GM21825 (cell line): Measurements from ENCODE around the gene ZNF692.
"Not testable (repeated sequence)": the region's sequence is repeated elsewhere in the genome, so short reads cannot be mapped to it uniquely, and the experiment has no call there.

Source experiments
- ATAC-seq: cut with Tn5 transposase; IDR thresholded peaks from one replicate; pipeline ENCODE4 v1.9.1; 2021; ENCODE audit warnings: mild to moderate bottlenecking, moderate library complexity; ENCODE audit not compliant: unreplicated experiment

ZNF692 gene

GRCh38 chr1:248858891-248859889, at the start of gene ZNF692:
Gene ZNF692, minus strand, starts transcription at chr1:248859085. Its CDS starts 776 bp downstream, at chr1:248858309.
- ATAC-seq: peak; percentile 76

DNA sequence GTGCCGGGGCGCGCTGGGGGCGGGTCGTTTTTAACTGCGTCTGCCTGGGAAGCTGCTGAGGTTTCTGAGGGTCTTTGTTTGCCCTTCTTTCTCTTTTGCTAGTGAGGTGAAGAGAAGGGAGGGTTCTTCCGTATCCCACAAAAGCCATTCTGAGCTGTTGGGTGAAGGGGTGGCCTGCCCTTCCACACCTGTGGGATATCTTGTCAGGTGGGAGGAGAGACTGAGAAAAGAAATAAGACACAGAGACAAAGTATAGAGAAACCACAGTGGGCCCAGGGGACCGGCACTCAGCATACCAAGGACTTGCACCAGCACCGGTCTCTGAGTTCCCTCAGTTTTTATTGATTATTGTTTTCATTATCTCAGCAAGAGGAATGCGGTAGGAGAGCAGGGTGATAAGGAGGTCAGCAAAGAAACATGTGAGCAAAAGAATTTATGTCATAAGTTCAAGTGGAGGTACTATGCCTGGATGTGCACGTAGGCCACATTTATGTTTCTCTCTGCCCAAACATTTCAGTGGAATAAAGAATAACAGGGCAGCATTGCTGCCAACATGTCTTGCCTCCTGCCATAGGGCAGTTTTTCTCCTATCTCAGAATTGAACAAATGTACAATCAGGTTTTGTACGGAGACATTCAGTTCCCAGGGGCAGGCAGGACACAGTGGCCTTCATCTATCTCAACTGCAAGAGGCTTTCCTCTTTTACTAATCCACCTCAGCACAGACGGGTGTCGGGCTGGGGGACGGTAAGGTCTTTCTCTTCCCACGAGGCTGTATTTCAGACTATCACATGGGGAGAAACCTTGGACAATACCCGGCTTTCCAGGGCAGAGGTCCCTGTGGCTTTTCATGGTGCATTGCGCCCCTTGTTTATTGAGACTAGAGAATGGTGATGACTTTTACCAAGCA, 48.1 kb upstream of the ZNF692 start:
- ATAC-seq: peak; percentile 14

DNA sequence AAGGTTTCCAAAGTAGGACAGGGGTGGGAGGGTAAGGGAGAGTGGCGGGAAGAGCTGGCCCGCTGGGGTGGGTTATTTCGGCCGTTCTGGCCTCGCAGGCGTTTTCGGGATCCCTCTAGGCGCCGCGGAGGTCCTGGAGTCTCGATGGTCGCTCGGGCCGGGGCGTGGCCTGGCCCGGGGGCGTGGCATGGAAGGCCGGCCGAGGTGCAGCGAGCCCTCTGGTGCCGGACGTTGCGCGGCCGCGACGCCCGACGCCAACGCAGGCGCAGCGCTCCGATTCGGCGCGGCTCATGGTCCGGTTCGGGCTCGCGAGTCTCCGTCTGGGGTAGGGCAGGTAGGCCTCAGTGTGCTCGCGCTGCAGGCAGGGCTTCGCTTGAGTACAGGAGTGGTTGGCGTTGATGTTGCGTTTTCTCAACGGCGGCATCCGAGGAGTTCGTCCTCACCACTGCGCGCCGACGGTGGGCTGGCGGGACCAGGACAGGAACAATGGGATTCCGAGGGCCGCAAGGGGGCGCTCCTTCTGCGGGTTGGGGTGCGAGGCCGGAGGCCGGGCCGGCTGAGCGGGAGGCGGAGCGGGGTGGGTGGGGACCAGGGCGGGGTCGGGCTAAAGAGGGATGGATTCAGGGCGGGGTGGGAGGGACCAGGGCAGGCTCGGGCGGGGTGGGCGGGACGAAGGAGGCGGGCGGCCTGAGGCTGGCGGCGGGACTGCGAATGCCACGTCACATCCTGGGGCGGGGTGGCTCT, 47.3 kb upstream of the ZNF692 start, which contains the start of gene PGBD2:
Gene PGBD2, plus strand, starts transcription at position 227 of the 744 bp plus-strand sequence. CDS start 7,628 bp downstream, outside the sequence.
- ATAC-seq: peak; percentile 91

GRCh38 chr1:248905662-248906008, 46.8 kb upstream of the ZNF692 start:
- ATAC-seq: no peak

GRCh38 chr1:248904437-248905216, 45.7 kb upstream of the ZNF692 start:
- no peak for ATAC-seq

- no peak for ATAC-seq
Measured at GRCh38 chr1:248901578-248901977, 42.7 kb upstream of the ZNF692 start.

DNA sequence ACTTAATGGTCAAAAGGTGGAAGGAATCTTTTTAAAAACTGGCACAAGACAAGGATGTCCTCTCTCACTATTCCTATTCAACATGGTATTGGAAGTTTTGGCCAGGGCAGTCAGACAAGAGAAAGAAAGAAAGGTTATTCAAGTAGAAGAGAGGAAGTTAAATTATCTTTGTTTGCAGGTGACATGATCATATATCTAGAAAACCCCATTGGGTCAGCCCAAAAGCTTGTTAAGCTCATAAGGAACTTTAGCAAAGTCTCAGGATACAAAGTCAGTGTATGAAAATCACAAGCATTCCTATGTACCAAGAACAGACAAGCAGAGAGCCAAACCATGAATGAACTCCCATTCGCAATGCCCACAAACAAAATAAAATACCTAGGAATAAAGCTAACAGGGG, 41.8 kb upstream of the ZNF692 start:
- ATAC-seq: no peak

DNA sequence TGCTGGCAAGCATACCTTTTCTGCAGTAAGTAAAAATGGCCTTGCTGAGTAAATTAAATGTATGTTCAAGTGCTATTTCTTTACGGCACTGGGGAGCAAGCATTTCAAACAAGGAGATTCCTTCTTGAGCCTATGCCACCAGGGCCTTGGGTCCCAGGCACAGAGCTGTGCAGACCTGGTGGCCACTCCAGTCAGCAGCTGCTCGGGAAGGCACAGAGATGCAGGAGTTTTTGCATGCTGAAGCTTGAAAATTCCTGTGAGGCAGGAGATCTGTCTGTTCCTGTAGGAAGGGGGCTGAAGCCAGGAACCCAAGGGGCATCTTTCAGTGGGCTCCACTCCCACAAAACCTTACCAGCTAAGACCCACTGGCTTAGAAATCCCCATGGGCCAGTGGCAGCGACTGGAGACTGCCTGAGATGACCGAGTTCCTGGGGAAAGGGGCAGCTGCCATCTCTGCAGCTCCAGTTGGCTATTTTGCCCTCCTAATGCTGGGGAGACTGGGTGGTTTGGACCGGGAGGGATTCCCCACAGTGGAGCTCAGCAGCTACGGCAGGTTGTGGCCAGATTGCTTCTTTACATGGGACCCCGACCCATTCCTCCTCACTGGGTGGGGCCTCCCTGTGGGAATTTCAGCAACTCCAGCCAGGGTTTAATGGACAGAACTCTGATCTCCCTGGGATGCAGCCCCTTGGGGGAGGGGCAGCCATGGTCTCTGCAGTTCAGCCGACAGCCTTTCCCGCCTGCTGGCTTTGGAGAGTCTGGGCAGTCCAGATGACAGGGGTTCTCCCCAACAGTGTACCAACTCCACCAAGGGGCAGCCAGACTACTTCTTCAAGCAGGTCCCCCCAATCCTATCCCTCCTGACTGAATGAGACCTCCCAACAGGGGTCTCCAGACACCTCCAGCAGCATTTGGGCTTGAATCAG, 38.8 kb upstream of the ZNF692 start:
- ATAC-seq: no peak

DNA sequence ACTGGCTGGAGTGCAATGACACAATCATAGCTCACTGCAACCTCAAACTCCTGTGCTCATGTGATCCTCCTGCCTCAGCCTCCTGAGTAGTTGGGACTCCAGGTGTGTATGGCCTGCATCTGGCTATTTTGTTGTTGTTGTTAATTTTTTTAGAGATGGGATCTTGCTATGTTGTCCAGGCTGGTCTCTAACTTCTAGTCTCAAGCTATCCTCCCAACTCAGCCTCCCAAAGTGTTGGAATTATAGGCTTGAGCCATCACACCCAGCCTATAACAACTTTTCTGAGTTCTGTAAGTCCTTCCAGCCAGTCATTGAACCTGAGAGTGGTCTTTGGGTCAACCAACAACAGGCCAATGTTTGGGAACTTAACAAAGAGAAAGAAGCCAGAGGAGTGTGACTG, 36.0 kb upstream of the ZNF692 start:
- ATAC-seq: no peak

GRCh38 chr1:248892590-248892989, 33.7 kb upstream of the ZNF692 start:
- ATAC-seq: no peak

DNA sequence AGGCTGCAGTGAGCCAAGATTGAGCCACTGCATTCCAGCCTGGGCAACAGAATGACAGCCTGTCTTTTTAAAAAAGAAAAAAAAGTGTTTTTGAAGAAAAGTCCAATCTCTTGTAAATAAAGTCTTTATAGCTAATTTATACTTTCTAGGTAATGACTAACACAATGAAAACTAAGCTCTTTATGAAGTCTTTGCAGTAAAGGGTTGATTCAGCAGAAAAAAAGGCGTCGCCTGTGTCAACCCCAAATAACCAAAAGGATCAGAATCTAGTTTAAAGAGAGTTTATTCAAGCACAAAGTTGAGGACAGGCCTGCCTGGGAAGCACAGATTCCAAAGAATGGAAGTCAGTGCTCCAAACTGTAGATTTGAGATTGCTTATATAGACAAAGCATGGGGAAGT, 32.9 kb upstream of the ZNF692 start:
- no peak for ATAC-seq

DNA sequence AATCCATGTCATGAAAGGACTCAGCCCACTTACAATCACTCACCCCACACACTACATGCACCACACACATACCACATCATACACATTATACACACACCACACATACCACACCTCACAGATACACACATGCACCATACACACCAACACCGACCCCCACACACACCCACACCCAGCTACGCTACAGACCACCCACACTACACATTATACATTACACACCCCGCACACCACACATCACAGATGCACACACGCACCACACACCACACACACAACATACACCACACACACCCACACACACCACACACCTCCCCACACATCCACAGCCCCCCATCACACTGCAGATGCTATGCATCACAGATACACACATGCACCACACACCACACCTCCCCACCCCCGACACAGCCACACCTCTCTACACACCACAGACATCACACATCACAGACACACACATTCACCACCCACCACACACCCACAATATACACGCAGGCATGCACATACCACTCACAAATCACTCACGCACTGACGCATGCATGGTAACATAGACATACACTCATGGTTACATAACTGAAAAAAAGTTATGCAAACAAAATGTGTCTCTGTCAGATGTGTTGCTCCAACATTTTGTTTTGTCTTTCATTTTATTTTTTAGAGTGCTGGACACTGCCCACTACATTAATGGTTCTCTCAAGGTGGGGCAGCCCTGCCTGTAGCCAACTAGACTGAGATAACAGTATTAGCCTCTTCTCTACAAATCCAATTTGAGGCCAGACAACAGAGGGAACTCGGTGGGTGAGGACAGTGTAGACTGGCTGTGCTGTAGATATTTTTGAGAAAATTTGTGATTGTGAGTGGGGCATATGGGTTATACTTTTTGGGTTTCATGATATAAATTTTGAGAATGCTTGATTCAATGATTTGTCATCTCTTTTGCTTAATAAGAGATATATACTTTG, 31.9 kb upstream of the ZNF692 start:
- no peak for ATAC-seq

DNA sequence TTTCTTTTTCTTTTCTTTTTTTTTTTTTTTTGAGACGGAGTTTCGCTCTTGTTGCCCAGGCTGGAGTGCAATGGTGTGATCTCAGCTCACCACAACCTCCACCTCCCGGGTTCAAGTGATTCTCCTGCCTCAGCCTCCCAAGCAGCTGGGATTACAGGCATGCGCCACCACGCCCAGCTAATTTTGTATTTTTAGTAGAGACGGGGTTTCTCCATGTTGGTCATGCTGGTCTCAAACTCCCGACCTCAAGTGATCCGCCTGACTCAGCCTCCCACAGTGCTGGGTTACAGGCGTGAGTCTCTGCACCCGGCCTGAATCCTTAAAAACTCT, 31.0 kb upstream of the ZNF692 start:
- not testable (repeated sequence) for ATAC-seq

DNA sequence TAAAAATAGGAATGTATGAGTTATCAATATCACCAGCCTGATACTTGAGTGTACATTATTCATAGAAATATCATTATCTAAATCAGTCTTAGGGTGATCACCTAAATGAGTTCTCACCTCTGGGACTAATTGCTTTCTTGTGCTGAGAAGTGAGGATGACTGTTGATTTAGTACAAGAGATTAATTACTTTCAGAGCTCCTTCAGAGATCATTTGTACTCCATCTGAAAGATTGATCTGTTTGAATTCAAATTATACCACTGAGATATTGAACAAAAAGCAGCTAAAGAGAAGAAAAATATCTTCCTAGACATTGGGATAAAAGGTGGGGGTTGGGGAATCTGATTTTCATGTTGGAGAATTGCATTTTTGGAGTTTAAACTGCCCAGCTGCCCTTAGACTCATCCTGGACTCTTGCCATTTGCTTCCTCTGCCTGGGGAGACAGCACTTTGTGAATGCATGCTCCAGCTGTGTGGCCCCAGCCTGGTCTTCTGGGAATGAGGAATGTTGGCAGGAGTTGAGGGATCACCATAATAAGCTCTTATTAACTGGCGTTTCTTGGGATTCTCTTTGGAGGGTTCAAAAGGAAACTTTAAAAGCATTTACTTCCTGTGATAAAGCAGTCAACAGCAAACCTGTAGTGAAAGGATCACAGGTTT, 27.5 kb upstream of the ZNF692 start:
- no peak for ATAC-seq

- no peak for ATAC-seq
Measured at GRCh38 chr1:248885646-248886045, 26.8 kb upstream of the ZNF692 start.

DNA sequence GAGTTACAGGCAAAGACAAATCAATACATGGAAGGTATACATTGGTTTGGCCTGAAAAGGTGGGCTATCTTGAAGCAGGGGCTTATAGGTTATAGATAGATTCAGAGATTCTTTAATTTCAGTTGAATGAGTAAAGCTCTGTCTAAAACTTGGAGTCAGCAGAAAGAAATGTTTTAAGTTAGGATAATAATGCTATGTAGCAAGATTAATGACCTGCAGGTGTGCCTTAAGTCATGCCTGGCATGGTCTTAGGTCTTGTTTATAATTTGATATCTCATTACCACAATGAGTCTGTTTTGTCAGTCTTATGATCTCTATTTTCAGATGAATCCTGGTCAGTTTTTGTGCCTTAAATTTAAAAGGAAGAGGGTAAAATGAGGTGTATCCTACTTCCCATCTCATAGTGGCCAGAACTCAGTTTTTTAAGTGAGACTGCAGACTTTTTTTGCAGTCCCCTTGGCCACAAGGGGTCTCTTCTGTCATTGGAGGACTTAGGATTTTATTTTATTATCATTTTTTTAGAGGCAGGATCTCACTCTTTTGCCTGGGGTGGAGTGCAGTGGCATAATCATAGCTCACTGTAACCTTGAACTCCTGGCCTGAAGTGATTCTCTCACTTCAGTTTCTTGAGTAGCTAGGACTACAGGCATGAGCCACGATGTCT, 25.9 kb upstream of the ZNF692 start:
- ATAC-seq: no peak

DNA sequence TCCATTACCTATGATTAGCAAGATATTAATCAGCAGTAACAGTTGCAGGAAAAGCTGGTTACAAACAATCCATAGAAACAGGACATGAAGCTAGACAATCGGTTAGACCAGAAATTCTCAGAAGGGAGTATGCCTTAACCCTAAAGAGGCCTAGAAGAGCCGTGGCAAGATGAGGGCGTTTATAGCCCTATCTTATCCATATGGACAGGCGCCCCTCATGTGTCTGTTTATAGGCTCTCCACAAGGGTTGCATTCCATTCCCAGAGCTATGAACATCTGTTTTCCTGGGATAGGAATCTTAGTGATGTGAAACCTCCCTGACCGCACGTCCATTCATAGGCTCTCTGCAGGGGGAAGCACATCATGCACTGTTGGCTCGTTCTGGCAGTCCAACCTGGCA, 23.5 kb upstream of the ZNF692 start:
- not testable (repeated sequence) for ATAC-seq
